GM19438 (cell line): ENCODE results near the gene NUMA1.

Experiments used
- ATAC-seq: cut with Tn5 transposase; IDR thresholded peaks from one replicate; pipeline ENCODE4 v1.9.1; 2021; ENCODE audit warnings: low read depth; ENCODE audit not compliant: unreplicated experiment

Gene NUMA1

DNA sequence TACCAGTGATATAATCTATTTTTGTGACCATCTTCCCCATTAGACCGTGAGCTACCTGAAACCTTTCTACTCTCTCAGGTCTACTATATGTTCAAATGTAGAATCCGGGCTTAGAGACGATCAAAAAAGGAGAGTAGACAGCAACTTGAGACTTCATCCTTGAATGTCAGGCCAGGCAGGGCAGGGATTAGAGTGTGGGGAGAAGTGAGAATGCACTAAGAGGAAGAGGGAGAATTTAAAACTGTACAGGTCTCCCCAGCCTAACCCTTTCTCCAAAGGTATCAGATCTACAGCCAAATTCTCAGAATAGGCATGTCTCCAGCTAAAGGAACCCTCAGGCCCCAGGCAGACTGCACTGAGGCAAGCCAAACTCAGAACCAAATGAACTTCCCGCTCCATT is 21.8 kb upstream of the NUMA1 start:
- no peak for ATAC-seq

DNA sequence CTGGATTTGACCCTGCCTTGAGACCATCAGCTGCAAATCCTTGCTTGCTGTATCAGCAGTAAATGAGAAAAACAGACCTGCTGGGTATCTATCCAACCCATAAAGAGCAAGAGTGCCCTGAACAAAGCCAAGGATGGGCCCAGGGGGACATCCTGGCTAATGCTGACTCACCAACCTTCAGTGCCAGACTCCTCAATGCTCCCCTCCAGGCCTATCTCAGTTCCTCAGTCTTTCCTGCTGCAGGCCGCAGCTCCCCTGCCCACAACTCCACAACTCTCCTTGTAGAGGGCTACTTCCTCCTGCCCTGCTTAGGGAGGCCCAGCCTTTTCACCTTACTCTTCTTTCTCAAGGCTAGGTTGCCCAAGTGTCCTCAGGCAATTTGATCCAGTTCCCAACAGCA is 20.1 kb upstream of the NUMA1 start:
- ATAC-seq = no peak

DNA sequence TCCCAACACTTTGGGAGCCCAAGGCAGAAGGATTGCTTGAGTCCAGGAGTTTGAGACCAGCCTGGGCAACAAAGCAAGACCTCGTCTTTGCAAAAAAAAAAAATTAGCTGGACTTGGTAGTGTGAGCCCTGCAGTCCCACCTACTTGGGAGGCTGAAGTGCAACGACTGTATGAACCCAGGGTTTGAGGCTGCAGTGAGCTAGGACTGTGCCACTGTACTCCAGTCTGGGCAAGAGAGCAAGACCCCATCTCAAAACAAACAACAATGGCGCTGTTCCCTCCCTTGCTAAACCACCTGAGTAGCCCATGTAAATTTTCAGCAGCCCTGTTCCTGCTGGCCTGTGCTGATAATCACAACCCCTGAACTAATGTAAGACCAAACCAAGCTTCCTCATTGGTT is 19.7 kb upstream of the NUMA1 start:
- ATAC-seq = no peak

DNA sequence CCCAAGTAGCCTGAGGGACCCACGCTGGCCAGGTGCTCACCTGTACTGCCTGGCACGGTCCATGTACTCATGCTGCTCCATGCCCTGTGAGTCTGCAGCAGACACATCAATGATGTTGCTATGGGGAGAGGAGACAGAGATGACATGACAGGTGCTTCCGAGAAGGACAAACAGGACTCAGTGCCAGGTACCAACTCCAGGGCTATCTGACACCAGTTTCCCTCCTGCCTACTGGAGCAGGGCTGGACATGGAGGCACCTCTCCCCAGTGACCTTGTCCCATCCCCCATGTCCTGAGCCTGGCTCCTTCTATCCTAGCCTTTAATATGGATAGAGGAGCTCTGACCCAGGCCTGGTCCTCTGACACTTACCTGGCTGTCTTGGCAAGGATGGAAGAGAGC is 18.4 kb upstream of the NUMA1 start:
- no peak for ATAC-seq

DNA sequence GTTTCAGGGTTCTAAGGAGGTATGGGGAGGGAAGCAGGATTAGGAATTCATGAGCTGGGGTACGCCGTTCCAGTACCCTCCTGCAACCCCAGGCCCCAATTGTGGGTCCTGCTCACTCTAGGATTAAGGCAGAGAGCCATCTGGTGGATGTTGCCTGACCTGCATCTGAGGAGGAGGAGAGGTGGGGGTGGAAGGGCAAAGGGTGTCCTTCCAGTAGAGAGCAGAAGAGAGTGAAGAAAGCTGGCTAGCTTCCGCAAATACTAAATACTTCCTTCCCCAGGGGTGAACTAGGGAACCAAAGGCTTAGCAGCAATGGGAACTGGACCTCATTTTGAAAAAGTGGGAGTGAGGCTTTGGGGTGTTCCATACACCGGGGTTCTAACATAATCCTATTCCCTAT is 10.9 kb upstream of the NUMA1 start:
- ATAC-seq = peak; percentile 55

DNA sequence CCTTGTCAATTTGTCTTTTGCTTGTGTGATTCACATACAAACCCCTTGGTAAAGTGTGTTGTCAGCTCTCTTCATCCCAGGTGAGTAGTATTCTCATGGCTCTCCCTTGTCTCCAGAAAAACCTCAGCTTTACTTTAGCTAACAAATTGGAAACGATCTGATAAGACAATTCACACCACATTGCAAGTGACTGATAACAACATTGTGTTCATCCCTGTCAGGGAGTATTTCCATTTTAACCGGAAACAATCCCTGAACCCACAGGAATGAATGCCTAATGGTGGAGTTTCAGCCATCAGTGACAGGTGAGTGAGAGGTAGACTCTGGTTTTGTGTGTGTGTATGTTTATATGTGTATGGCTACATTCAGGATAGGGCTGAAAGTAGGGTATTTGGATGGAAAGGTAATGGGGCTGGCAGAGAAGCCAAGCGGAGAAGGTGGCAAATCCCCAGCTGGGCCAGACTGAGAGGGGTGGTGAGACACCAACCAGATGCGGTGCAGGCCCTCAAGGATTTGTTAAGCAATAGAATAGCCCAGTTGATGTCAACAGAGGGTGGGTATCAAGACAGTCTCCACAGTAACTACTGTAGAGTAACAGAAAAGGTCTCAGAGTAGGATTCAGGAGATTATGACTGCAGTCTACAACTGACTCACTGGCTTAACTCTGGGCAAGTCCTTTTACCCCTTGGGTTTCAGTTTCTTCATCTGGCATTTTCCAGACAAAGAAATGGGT is 7.9 kb upstream of the NUMA1 start:
- ATAC-seq = no peak

DNA sequence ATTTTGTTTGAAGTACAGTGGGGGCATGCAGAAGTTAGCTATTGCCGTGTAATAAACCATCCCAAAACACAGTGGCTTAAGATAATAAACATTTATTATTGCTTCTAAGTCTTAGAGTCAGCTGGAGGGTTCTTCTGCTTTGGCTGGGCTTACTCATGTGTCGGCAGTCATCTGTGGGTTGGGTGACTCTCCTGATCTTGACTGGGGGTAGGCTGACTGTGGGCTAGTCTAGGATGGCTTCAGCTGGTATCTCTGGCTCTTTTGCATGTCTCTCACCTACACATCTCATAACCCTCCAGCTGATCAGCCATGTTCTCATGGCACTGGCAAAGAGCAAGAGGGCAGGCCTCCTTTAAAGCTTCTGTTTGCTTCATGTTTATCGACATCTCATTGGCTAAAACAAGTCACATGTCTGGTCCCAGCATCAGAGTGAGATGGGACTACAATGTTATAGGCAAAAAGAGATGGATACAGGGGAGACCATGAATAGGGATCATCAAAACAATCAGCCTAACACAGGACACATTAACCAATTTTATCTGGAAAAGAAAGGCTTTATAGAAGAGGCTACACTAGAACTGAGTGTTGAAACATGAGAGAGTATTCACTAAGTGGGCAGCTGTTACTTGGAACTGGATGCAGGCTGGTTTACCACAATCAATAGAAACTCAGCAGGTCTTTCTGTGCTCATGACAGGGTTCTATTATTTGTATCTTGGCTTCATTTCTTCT is 5.4 kb upstream of the NUMA1 start:
- ATAC-seq = no peak

DNA sequence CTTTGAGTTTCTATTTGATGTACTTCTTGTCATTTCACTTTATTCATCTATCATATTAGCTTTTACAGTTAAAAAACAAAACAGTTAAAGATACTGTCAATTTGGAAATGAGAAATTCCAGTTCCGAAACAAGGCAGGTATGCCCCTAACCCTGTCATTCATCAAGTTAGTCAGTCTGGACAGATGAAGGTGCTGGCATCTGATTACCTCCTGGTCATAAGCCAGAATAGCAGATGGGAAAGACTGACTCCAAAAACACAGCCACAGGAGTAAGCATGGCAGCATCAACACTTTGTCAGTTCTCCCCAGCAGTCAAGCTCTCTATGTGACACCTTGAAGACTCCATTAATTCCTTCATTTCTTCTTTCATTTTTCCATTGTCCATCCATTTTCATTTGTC is 4.6 kb upstream of the NUMA1 start:
- ATAC-seq = no peak

DNA sequence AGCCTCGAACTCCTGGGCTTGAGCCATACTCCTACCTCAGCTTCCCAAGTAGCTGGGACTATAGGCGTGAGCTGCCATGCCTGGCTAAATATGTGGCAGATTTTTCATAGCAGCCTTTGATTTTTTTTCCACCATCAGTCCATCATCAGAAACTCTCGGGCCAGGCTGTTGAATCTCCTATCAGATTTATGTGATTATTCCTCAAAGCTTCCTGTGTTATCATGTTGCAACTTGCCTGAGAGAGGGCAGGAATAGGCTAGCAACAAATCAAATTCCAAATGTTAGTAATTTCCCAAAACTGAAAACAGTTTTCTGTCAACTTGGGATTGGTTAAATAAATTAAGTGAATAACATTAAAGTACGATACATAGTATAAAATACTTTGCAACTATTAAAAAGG is 3.7 kb upstream of the NUMA1 start:
- no peak for ATAC-seq

DNA sequence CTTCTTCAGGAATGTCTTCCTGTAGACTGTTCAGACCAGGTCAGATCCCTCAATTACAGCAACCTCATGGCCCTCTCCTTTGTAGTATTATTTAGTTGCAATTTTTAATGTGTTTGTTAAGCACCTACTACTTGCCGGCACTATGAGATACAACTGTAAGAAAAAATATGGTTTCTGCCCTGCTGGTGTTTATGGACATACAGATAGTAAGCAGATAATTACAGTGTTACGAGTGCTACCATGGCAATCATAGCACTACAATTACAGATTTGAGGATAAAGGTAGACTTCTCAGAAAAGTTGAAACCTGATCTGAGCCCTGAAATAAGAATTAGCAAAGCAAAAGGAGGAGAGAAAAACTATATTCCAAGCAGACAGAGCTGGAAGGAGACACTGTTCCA is 3.1 kb upstream of the NUMA1 start:
- no peak for ATAC-seq

DNA sequence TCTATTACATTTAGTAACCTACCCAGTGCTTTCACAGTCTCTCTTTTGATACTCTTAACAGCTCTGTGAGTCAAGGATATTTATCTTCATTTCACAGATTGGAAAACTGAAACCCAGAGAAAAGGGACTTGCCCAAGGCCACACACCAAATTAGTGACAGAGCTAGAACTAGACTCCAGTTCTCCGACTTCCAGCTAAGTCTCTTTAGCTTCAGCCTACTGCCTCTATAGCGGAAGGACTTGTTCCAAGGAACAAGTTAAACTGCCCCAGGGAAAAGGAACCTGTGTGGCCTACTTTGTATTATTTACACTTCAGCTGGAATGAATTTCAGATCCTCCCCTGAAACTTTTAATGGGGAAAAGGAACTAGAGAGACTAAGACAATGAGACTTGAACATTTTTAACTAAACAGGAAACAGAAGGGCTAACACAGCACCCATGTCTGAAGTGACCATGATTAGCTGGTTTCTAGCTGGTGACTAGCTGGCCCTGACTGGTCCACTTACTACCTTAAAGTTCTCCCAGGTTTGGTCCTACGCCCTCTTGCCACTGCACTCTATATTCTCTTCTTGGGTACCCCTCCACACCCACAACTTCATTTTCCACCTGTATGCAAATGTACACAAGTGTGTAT is 1.6 kb upstream of the NUMA1 start:
- ATAC-seq = no peak

DNA sequence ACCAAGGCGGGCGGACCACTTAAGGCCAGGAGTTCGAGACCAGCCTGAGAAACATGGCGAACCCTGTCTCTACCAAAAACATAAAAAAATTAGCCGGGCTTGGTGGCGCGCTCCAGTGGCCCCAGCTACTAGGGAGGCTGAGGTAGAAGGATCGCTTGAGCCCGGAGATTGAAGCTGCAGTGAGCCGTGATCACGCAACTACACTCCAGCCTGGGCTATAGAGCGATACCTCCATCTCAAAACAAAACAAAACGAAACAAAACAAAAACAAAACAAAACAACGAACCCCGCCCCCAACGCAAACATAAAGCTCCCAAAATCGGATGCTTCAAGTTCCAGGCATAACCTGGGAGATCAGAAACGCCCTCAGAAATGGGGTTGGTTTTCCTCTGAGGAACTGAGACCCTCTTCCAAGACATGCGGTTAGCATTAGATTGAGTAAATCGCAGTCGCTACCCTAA is 872 bp upstream of the NUMA1 start:
- ATAC-seq = no peak

DNA sequence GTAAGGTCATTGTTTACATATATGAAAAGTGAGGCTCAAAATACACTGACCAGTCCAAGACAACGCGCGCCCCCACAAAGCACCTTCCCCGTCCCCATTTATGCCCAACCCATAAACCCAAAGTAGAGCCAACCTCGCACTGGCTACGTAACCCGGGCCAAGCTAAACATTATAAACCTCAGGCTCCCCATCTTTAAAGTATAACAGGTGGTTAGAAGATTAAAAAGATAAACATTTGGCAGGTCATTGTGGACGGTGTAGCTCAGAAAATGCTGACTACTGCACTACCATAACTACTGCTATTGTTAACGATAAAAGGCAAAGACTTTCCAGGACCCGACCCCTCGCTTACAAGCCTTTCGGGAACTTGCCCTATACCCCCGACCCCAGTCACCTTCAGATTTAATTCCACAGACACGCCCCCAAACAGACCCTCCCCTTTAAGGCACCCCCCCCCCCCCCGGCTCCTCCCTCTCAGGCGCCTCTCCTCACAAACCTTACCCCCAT is 470 bp downstream of the NUMA1 start:
- ATAC-seq = no peak

DNA sequence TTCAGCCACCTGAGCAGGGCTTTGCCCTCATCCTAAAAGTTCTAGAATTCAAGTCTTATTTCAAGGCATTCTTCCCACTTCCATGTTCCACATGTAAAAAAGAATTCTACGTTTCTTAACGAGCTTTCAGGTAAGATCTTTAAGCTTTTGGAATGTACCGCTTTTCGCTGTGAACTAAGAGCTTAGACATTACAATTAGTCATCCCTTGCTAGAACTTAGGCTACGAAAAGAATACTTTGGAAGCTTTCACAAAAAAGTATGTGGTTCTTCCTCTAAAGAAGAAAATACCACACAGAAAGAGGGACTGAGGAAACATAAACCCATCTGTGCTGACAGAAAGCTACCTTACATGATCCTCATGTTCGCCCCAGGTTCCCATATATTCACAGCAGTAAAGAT is 1.9 kb downstream of the NUMA1 start:
- no peak for ATAC-seq

DNA sequence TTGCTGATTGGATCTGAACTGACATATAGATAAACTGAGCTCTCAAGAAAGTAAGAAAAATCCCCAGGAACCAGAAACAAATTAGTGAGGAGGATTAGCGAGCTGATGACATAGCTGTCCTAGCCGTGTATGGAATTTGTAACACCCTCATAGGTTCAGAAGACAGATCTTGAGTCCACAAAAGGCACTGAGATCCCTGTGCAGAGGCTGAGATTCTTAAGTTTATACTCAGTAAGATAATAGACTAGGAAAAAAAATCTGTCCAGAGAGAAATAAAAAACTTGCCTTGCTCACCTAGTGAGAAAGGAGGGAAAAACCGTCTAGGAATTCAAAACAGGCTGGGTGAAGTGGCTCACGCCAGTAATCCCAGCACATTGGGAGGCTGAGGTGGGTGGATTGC is 4.6 kb downstream of the NUMA1 start:
- no peak for ATAC-seq

DNA sequence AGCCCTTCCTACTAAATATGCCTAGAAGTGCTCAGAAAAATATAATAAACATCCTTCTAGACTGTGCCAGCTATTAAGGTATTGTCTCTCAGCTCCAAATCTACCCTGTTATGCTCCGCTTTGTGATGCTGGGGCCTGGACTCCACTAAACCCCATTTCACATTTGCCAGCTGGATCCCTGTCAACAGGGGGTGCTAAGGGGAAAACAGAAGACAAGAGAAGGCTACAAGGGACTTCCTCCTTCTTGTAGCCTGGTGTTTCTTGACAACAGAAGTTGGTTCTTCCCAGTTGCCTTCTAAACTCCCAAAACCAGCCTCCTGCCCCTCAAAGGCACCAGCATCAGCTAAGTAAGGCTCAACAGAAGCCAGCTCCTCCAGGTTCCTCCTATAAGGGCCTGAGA is 5.2 kb downstream of the NUMA1 start:
- ATAC-seq = no peak

DNA sequence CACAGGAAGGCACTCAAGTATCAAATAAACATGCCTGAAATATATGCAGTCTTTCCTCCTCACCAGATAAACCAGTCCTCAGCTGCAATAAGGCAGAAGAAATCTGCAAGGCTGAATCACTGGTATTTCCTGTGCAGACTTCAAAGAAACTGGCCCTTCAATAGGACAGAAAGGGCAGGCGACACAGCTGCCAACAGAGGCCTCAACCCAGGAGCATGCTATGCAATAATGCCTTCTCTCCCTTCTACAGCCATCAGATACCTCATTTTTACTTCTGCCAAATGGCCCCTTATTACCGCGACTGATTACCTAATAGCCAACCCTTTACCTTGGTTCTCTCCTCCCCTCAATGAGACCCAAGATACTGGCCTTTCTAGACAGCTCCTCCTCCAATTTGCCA is 8.0 kb downstream of the NUMA1 start:
- no peak for ATAC-seq

DNA sequence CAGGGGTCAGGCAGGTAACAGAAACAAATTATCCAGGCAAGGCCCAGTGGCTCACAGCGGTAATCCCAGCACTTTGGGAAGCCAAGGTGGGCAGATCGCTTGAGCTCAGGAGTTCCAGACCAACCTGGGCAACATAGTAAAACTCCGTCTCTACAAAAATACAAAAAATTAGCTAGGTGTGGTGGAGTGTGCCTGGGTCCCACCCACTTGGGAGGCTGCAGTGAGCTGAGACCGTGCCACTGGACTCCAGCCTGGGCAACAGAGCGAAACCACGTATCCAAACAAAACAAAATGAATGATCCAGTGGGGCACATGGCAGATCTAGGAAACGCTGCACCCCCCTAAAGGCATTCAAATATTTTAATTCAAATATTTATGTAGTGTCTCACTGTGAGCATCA is 9.9 kb downstream of the NUMA1 start:
- no peak for ATAC-seq

DNA sequence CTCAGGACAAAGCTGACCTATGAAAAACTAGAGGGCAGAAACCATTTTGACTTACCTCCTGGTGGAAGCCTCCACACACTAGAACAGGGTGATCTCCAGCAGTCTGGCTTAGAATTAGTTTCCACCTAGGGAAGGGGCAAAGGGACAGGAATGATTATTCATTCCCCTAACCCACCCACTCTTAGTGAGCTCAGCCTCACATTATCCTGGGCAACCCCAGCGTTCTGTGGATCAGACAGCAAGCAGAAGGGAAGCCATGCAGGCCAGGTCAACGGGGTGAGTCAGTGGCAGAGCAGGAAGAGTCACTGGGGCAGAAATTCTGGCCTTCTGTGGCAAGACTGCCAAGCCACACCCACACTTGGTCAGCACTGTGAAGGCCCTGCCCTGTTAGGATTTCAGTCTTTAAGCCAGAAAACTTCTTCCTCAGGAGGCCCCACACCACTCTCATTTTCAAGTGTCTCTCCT is 10.5 kb downstream of the NUMA1 start:
- no peak for ATAC-seq

DNA sequence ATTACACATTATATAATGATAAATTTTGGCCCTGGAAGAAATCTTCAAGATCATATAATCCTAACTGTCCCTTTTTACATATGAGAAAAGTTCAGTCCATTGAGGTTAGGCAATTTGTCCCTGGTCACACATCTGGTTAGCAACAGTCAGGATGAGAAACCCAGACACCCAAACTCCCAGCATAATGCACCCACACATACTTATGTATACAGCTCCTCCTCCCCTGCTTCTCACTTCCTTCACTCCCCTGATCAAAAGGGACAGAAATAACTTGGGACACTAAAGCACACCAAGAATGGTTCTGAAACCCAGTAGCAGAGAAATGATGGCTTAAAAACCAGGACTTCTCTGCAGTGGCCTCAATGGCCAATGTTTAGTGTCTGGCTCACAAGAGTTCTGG is 11.1 kb downstream of the NUMA1 start:
- ATAC-seq = no peak

DNA sequence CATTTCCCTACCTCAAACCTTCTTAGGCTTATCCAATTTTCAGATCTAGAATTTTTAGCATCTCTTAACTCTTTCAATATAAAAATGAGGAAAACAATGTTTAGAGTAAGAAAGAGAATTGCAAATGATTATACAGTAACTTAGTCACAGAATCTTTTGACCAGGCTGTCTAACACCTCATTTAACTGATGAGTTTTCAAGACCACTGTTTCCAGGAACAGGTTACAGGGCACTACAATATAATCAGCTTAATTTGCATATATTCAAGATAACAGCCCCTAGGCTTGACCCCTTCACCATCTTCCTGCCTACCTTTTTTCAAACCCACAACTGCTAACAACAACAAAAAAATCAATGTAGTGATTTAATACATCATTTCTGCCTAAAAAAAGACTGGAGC is 12.7 kb downstream of the NUMA1 start:
- no peak for ATAC-seq

DNA sequence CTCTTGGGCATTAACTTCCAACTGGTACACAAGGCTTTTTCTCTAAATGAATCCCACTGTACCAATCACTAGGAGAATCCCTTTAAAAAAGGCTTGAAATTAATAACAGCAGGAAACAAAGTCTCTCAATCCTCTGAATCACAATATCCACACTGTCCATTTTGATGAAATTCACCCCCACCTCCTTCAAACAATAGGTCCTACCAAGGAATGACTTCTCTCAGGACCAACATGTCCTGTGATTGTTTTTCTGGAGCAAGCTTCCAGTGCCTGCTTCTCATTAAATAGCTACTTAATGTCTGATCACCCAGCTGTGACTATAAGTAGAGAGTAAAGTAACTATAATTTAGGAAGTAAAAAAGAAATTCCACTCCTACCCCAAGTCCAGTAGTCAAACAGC is 13.1 kb downstream of the NUMA1 start:
- no peak for ATAC-seq
